KOPT-K1 (cell line): ENCODE data around the gene APOA5.
"Not testable (repeated sequence)": the region's sequence is repeated elsewhere in the genome, so short reads cannot be mapped to it uniquely, and the experiment has no call there.

ENCODE experiments used
- H3K27ac ChIP-seq: fragments of 200-600 bp; sonication (generic); 2 replicates; pipeline ENCODE4 v1.5.1; 2016; ENCODE audit warnings: antibody characterized with exemption, mild to moderate bottlenecking, low read depth, low read length; ENCODE audit not compliant: poor library complexity, severe bottlenecking
- H3K36me3 ChIP-seq: fragments of 200-600 bp; sonication (generic); 2 replicates; pipeline ENCODE4 v1.5.1; 2017; ENCODE audit warnings: antibody characterized with exemption, mild to moderate bottlenecking, low read length, moderate library complexity; ENCODE audit not compliant: insufficient read depth
- H3K9me3 ChIP-seq: fragments of 200-600 bp; sonication (generic); 2 replicates; pipeline ENCODE4 v1.5.1; 2017; ENCODE audit warnings: antibody characterized with exemption, low read length, mild to moderate bottlenecking; ENCODE audit not compliant: insufficient read depth, poor library complexity, severe bottlenecking

The APOA5 gene

DNA sequence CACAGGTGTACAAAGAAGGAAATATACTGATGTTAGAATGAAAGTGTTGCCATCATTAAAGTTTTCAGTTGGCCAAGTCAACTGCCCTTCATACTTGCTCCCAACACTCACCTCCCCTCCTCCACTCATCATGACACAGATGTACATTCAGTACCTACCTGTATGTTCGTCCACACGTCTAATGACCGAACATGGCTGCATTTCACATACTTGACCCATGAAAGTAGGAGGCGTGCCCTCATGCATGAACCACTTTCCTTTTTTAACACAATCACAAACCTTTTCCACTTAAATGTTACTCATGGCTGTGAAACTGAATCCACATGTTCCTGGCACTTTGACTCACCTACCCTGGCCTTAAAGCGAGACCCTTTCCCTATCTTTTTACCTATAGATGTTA lies 15.7 kb downstream of the APOA5 start:
- H3K36me3 ChIP-seq, result peaks cover 53% of the 10 kb centered on the region
- no peak overlapping the region for H3K27ac ChIP-seq
- H3K9me3 ChIP-seq, result no peaks in the 10 kb centered on the region

DNA sequence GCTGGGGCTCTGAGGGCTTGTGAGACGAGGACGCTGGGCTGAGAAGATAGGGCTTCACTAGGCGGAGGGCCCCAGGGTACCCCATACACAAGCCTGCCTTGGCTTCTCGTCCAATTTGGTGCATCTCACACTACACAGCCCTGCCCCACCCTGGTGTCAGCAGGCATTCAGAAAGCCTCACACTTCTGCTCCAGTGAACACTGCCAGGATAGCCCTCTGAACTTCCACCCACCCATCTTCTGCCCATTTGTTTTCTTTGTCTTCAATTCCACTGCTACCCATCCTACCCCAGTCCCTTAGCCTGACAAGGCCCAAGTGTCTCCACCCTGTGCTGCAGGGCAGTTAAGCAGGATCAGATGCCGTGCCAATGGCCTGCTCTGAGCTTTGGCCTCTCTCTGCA lies 17.0 kb downstream of the APOA5 start:
- H3K36me3 ChIP-seq, result peaks cover 44% of the 10 kb centered on the region
- H3K9me3 ChIP-seq, result no peaks in the 10 kb centered on the region
- no peak overlapping the region for H3K27ac ChIP-seq

DNA sequence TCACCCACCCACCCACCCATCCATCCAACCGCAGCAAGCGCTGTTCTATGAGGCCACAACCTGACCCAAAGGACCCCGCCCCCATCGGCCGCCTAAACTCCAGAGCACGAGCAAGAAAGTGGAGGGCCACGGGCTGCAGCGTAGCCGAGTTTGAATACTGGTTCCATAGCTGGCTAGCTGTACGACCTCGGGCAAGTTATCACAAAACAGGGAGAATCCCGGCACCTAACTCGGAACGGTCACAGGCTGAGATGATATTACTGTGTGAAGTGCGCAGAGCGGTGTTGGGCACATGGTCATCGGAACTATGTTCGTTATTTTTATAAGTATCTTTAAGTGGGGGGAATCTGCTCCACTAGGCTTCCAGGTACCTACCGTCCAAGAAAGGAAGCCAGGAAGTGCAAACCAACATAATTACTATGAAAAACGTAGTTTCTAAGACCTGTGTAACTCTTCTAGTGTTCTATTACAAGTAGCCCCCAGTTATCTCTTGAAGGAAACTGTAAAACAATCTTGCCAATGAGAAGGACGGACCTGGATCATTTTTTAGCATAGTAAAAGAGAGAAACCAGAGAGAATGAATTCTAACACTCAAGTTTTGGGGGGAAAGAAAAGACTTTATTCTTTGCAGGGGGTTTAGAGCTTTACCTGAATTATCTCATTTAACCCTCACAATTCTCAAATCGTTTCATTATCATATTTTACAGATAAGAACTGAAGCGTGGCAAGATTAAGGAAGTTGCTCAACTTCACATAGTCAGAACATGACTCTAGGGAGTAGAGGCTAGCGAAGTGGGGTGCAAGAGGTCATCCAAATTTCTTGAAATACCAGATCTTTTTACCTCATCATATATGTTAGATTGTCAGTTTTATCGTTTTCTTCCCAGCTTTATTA lies 18.2 kb downstream of the APOA5 start:
- Histone ChIP-seq H3K9me3 (no peaks in the 10 kb centered on the region), H3K27ac (peak overlapping the region; percentile 93), H3K36me3 (peaks cover 44% of the 10 kb centered on the region)

DNA sequence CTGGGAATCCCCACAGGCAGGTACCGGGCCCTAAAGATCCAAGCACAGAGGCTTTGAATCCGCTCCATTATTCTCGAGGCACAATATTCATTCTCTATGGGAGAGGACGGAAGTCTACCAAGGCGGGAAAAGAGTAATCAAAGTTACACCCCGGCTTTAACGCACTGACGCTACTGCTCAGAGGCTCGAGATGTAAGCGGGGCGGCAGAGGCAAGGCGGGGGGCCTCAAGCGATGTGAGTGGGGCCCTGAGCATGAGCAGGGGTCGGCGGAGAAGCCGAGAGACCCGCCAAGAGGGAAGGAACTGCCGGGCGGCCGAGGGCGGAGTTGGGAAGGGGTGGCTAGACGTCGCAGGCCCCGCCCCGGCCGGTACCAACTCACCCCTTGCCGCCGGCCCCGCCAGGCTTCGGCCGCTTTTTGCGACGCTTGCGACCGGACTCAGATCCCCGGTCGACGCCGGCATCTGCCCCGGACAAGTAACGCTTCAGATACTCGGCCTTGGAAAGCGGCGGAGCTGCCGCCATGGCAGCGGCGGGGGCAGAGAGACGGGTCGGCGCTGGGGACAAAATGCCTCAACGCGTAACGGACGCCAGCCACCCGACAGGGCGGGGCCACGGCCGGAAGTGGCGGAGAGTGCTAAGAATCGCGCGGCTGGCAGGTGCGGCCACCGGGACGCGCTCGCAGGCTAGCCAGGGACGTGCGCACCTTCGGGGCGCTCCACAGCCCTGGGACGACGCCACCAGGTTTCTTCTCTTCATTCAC lies 19.1 kb downstream of the APOA5 start, which contains the start of gene BUD13:
Gene BUD13 (minus strand): TSS at position 545 of the 760 bp plus-strand sequence. CDS start 23 bp downstream, at position 522.
- Histone ChIP-seq H3K36me3 (peaks cover 44% of the 10 kb centered on the region), H3K27ac (peak within 1 kb of the TSS; percentile 93), H3K9me3 (no peaks in the 10 kb centered on the region)

DNA sequence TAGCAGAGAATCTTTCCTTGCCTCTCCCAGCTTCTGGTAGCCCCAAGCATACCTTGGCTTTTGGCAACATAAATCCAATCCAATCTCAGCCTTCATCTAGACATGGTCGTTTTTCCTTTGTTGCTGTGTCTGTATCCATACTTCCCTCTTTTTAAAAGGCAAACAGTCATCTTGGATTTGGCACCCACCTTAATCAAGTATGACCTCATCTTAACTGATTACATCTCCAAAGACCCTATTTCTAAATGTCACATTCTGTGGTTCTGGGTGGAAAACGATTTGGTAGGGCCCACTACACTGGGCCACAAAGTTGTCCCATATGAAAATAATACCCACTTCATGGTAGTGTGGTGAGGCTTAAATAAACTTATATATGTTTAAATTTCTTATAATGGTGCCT lies 19.7 kb downstream of the APOA5 start:
- Histone ChIP-seq H3K9me3 (no peaks in the 10 kb centered on the region), H3K36me3 (peaks cover 43% of the 10 kb centered on the region), H3K27ac (peak overlapping the region; percentile 93)

DNA sequence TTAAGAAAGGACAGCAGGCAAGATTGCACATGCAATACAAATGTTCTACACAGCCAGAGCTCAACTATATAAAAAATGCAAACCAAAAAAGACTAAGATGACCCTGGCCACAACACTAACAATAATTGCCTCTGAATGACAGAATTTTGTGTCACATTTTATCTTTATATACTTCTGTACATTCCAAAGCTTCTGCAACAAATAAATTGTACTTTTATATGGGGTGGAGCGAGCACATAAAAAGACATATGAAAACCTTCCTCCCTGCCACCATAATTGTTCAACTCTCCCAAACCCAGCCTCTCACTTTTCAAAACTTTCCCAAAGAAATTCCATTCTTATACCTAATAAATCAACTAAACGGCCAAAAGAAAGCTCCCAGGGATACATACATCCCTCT lies 29.5 kb downstream of the APOA5 start:
- Histone ChIP-seq H3K36me3 (peaks cover 100% of the 10 kb centered on the region), H3K9me3 (no peaks in the 10 kb centered on the region), H3K27ac (no peak overlapping the region)

DNA sequence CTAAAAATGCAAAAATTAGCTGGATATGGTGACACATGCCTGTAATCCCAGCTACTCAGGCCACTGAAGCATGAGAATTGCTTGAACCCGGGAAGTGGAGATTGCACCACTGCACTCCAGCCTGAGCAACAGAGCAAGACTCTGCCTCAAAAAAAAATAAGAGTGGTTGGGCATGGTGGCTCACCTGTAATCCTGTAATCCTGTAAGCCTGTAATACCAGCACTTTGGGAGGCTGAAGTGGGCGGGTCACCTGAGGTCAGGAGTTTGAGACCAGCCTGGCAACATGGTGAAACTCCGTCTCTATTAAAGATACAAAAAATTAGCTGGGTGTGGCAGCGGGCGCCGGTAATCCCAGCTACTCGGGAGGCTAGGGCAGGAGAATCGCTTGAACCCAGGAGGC lies 35.6 kb downstream of the APOA5 start:
- peaks cover 99% of the 10 kb centered on the region for H3K36me3 ChIP-seq
- not testable (repeated sequence) for H3K27ac ChIP-seq, H3K9me3 ChIP-seq

DNA sequence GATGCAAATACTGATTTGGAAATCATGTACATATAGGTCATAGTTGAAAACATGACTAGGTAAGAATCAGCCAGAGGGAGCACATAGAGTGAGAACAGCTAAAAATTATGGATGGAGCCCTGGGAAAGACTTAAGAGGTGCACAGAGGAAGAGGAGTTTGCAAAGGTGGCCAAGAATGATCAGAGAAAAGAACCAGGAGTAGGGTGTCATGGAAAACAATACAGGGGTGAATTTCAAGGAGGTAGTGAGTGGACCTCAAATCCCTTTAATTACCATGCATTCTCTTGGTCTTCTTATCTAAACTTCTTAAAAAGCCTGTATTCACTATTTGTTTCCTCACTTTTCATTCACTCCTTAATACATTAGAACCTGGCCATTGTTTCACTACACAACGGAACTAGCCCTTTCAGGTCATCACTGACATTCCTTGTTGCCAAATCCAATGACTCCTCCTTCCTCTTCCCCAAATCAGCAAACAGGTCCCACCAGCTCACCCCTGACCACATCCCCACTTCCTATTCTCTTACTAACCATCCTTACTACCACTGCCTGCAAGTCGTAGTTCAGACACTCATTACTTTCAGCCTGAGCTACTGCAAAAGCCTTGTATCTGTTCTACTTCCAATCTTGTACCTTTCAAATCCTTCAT lies 41.5 kb downstream of the APOA5 start:
- H3K27ac ChIP-seq, result no peak overlapping the region
- no peaks in the 10 kb centered on the region for H3K9me3 ChIP-seq
- peaks cover 99% of the 10 kb centered on the region for H3K36me3 ChIP-seq

DNA sequence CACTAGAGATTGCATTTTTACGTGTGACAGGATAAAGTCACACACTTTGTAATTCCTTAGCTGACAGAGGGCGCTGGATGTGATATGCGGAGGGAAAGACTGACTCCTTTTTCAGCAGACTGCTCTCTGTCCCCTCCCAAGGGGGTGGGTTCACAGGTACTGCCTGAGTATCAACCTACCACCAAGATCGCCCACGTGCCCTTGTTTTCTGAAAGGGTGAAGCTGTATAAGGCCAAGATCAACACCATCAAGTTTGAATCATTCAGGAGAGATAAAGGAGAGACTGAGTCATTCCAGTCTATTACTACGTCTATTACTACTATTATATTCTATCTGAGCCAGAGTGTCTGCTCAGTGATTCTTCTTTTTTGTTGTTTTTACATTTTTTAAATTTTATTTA lies 49.6 kb downstream of the APOA5 start:
- Histone ChIP-seq H3K9me3 (no peaks in the 10 kb centered on the region), H3K27ac (no peak overlapping the region), H3K36me3 (peaks cover 30% of the 10 kb centered on the region)

DNA sequence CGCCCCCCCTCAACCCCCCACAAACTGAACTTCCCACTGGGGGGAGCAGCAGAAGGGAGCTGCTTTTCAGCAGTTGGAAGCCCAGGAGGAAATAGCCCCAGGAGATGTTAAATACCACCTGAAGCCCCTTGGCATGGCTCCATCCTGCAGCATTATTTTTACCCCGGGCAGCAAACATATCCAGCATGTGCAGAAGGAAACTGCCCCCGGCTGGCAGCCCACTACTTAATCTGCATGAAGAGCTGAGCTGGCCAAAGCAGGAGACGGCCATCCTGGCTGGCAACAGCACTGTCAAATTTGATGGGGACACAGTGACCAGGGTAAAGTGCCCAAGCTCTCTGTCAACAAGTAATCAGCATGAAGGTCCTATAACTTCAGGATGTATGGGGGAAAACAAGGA lies 50.9 kb downstream of the APOA5 start:
- Histone ChIP-seq H3K36me3 (peaks cover 24% of the 10 kb centered on the region; the same call in 1 of the 2 replicates), H3K9me3 (no peaks in the 10 kb centered on the region), H3K27ac (no peak overlapping the region)
